Activated CD8-positive, alpha-beta memory T cell treated with anti-CD3 and anti-CD28 coated beads for 4 hours (primary cell): ENCODE measurements around the gene SYNE4.
"Not testable (repeated sequence)": the region's sequence is repeated elsewhere in the genome, so short reads cannot be mapped to it uniquely, and the experiment has no call there.

Experiments
- DNase-seq, 2 donors: peaks; one replicate each; pipeline ENCODE4 v3.0.0-alpha.2; 2020; ENCODE audit warnings: low read depth in 2 of 2

SYNE4 gene

DNA sequence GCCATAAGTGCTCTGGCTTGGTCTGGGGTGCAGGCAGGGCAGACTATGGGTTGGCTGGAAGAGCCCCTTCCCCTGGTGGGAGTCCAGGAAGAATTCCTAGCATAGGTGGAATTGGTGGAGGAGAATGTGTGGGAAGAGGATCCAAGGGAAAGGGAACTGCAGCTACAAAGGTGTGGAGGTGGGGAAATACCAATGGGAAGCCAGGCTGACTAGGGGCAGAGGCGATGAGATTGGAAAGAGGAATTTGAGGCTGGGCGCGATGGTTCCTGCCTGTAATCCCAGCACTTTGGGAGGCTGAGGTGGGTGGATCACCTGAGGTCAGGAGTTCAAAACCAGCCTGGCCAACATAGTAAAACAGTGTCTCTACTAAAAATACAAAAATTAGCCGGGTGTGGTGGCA, 18.5 kb downstream of the SYNE4 start:
- DNase-seq = no peak

DNA sequence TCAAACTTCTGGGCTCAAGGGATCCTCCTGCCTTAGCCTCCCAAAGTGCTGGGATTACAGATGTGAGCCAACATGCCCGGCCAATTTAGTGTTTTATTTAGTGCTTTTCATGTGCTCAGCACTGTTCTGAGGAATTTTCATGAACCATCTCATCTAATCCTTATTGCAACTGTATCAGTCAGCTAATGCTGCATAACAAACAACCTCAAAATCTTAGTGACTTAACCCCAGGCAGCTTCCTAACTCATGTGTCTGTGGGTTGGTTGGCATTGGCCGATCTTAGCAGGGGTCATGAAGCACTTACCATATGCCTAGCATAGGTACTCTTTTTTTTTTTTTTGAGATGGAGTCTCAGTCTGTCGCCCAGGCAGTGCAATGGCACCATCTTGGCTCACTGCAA, 19.8 kb downstream of the SYNE4 start:
- DNase-seq = no peak

GRCh38 chr19:35987571-35987896, 21.1 kb downstream of the SYNE4 start:
- no peak for DNase-seq

DNA sequence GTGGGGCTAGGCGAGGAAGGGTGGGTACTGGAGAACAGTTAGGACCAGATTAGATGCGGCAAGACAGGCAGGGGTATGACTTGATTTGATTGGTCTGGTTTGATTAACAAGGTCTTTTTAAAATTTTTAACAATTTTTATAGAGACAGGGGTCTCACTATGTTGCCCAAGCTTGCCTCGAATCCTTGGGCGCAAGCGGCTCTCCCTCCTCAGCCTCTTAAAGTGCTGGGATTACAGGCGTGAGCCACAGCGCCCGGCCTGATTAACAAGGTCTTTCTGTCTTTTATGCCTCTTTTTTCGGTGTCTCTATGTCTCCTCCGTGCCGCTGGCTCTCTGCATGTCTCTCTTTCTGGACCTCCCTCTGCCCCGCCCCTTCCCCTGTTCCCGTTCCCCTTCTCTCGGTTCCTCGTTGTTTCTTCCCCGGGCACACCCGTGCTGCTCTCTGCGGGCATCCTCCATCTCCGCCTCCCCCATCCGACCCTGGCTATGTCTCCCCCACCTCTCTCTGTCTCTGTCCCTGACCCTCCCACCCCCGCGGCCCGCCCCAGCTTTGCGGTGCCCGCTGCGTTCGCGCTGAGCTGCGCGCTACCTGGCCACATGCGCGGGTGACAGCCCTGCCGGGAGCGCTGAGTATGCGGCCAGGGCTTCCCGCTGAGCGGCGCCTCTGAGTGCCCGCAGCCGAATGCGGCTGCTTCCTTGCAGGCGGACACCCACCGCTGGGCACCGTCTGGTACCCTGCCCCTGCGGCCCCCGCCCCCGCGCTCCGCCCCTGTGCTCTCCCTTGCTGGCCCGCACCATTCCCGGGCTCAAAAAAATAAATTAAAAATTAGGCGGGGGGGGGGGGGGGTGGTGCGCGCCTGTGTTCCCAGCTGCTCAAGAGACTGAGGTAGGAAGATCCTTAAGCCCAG, 21.7 kb downstream of the SYNE4 start:
- DNase-seq = no peak

DNA sequence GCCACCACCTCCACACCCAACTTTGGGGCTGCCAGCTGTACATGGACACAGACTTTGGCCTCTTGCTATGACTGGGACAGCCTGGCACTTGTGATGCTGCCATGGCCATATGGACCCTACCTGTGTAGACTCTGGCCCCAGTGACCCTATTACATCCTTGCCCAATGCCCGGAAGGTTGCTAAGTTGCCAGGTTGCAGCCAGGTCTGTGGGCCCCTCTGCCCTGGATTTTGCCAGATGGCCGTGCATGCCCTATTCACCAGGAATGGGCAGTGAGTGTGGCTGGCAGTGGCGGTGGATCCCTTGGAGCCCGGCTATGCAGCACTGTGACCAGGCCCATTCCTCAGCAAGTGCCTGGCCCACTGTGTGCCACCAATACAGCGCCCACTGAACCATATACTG, 22.5 kb downstream of the SYNE4 start:
- no peak for DNase-seq

DNA sequence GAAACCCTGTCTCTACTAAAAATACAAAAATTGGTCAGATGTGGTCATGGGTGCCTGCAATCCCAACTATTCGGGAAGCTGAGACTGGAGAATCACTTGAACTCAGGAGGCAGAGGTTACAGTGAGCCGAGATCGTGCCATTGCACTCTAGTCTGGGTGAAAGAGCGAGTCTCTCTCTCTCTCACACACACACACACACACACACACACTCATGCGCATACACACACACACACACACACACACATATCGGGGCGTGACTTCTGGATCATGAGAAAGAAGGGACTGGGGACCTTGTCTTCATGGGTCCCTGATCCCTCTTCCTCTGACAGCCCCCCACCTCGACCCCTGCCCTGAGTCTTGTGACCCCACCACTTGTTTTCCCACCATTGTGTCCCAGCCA, 25.4 kb downstream of the SYNE4 start:
- DNase-seq = no peak

DNA sequence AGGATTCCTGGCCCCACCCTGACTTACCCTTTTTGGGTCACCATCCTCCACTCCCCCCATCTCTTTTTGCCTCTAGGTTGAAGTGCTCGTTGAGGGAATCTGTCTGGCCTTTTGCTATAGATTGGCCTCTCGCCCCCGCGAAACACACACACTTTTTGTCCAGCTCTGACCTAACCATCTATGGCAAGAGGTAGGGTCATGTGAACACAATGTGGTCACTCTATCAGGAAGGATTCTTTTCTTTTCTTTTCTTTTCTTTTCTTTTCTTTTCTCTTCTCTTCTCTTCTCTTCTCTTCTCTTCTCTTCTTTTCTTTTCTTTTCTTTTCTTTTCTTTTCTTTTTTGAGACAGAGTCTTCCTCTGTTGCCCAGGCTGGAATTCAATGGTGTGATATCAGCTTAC, 27.6 kb downstream of the SYNE4 start:
- not testable (repeated sequence) for DNase-seq

GRCh38 chr19:35978832-35979365, 29.7 kb downstream of the SYNE4 start:
- no peak for DNase-seq

DNA sequence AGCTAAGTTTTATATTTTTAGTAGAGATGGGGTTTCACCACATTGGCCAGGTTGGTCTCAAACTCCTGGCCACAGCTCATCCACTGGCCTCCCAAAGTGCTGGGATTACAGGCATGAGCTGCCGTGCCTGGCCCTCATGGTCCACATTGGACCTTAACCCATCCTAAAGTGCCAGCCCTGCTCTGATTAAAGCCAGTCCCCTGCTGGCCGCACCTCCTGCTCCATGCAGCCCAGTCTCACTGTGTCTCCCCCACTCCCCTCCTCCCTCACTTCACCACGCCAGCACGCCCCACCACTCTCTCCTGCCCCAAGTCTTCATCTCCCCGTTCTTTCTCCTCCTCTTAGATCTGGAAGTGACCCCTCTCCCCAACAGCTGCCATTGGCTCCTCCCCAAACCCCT, 30.3 kb downstream of the SYNE4 start:
- no peak for DNase-seq

- DNase-seq = no peak
Observed at GRCh38 chr19:35977446-35978222, 31.0 kb downstream of the SYNE4 start.

DNA sequence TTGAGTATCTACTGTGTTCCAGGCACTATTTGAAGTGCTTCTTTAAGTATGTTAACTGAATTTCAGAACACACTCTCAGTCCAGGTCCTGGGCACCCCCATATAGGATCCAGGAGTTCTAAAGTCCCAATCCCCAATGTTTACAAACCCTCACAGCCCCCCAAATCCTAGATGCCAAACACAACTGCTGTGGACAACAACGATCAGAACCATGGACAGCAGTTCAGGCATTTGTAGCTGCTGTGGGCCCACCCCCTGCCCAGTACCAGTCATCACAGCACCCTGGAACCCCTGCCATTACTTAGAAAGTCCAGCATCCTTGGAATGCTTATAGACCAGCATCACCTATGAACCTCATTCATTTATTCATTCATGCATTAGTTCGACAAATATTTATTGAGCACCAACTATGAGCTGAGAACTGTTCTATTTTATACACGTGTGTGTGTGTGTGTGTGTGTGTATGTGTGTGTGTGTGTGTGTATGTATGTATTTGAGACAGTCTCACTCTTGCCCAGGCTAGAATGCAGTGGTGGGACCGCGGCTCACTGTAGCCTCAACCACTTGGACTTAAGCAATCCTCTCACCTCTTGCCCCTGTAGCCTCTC, 32.9 kb downstream of the SYNE4 start:
- DNase-seq = no peak

- DNase-seq = no peak
Observed at GRCh38 chr19:35973487-35973886, 35.1 kb downstream of the SYNE4 start.

- DNase-seq = no peak
Observed at GRCh38 chr19:35966771-35967170, 41.8 kb downstream of the SYNE4 start.

DNA sequence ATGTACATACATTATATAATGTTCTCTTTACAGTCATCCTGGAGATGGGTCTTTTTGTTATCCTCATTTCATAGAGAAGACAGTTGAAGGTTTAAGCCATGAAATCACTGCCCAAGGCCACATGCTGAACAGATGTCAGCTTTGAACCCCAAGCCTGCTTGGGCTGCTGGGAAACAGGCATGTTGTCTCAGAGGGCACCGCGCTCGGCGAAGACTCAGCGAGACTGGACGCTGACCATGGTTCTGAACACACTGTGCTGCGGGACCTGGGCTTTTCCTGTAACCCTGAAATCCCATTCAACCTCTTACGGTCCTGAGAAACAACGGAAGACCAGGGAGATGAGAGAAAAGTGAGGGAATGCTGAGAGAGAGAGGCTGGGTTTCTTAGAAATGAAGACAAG, 45.1 kb downstream of the SYNE4 start:
- no peak for DNase-seq

- no peak for DNase-seq
Observed at GRCh38 chr19:35960432-35960972, 48.1 kb downstream of the SYNE4 start.

GRCh38 chr19:35959968-35960320, 48.7 kb downstream of the SYNE4 start:
- no peak for DNase-seq

GRCh38 chr19:35959040-35959967, 49.3 kb downstream of the SYNE4 start:
- peak; percentile 75 to 88 for DNase-seq

- no peak for DNase-seq
Observed at GRCh38 chr19:35958660-35959039, 50.0 kb downstream of the SYNE4 start.

GRCh38 chr19:35957411-35957810, 51.2 kb downstream of the SYNE4 start:
- DNase-seq = not testable (repeated sequence)

DNA sequence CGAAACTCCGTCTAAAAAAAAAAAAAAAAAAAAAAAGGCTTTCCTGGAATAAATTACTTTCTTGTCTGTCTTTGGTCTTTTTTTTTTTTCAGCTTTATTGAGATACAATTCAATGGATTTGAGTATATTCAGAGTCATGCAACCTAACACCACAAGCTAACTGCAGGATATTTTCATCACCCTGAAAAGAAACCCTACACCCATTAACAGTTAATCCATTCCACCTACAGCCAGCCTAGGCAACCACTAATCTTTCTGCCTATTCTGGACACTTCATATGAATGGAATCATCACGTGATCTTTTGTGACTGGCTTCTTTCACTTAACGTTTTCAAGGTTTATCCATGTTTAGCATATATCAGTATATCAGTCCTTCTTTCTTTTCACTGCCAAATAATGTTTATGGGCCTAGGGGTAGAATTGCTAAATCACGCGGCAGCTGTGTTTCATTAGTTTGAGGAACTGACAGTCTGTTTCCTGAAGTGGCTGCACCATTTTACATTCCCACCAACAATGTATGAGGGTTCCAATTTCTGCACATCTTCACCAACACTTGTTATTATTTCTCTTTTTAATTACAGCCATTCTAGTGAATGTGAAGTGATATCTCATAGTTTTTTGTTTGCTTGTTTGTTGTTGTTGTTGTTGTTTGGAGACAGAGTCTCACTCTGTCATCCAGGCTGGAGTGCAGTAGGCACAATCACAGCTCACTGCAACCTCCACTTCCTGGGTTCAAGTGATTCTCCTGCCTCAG, 52.6 kb downstream of the SYNE4 start:
- no peak for DNase-seq
